Measurements from ENCODE around the gene EPHA7.
A peak's percentile ranks its signal among the peaks of the same experiment; 100 is the strongest.

DNA sequence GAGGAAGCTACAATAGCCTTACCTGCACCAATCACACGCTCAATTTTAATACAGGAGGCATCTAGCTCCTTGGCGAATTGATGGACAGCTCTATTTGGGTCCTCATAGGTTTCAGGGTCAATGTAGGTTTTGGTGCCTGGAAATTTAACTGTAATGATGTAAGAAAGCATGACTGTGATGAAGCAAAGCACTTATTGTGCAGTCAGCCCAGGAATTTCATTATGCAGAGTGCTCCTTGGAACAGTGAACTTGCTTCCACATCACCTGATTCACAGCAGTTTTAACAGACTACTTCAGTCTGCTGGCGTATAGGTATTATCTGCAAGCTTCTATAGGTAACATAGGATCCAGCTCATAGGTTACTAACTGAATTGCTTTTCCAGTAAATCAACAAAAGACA, 160.0 kb downstream of the EPHA7 start:
- TF ChIP-seq POLR2A (IDR thresholded peaks at IDR 0.05; ENCODE audit: low read depth) (no peak), EP300 (IDR thresholded peaks at IDR 0.05) (no peak), POLR2AphosphoS5 (IDR thresholded peaks at IDR 0.05) (peak in 1 of 2 donors; percentile 25)
- TF ChIP-seq, protein P1, sequence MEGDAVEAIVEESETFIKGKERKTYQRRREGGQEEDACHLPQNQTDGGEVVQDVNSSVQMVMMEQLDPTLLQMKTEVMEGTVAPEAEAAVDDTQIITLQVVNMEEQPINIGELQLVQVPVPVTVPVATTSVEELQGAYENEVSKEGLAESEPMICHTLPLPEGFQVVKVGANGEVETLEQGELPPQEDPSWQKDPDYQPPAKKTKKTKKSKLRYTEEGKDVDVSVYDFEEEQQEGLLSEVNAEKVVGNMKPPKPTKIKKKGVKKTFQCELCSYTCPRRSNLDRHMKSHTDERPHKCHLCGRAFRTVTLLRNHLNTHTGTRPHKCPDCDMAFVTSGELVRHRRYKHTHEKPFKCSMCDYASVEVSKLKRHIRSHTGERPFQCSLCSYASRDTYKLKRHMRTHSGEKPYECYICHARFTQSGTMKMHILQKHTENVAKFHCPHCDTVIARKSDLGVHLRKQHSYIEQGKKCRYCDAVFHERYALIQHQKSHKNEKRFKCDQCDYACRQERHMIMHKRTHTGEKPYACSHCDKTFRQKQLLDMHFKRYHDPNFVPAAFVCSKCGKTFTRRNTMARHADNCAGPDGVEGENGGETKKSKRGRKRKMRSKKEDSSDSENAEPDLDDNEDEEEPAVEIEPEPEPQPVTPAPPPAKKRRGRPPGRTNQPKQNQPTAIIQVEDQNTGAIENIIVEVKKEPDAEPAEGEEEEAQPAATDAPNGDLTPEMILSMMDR (IDR thresholded peaks at IDR 0.05): no peak
